Measurements from ENCODE around the gene ISX.

The ISX gene

DNA sequence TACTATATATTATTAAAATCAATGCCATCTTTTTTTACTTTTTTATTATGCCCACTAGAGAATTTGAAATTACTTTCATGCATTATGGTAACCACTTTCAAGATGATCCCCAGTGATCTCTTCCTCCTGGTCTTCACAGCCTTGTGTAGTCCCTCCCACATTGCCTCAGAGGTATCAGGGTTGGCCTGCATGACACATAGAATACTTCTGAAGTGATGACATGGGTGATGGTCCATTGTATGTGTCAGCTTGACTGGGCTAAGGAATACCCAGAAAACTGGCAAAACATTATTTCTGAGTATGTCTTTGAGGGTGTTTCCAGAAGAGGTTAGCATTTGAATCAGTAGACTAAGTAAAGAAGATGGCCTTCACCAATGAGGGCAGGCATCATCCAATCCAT lies 14.2 kb upstream of the ISX start:
- no peak overlapping the region for H3K4me3 ChIP-seq (ENCODE audit: low read depth, low read length)
- DNase-seq (ENCODE audit: low read depth): no peak
- TF ChIP-seq CTCF (IDR thresholded peaks at IDR 0.05; ENCODE audit: low read depth, low read length, missing control alignments): no peak

DNA sequence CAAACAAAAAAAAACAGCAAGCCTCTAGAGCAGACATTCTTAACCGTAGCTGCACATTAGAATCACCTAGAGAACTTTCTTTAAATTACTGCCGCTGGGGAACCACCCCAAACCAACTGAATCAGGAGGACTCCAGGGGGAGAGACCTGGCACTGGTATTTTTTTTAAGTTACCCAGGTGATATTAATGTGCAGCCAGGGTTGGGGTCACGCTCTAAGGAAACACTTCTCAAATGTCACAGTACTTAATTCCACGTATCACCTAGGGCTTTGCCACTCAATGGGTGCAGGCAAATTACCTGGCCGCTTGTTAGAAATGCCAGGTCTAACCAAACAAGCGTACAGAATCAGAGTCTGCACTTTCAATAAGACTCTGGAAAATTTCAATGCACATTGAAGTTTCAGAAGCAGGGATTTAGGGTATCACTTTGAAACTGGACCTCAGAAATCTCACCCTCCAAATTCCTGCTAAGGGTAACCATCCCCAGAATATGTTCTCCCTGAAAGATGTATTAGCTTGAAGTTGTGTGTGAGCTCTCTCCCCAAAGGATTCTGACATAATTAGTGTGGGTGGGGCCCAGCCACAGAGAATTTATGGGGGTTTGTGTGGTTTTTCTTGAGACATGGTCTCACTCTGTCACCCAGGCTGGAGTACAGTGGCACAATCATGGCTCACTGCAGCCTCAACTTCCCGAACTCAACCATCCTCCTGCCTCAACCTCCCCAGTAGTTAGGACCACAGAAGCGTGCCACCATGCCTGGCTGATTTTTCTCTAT lies 12.7 kb upstream of the ISX start:
- TF ChIP-seq CTCF (IDR thresholded peaks at IDR 0.05; ENCODE audit: low read depth, low read length, missing control alignments): no peak
- DNase-seq (ENCODE audit: low read depth): no peak
- no peak overlapping the region for H3K4me3 ChIP-seq (ENCODE audit: low read depth, low read length)

GRCh38 chr22:35054064-35054463 lies 11.9 kb upstream of the ISX start:
- TF ChIP-seq CTCF (IDR thresholded peaks at IDR 0.05; ENCODE audit: low read depth, low read length, missing control alignments): no peak
- DNase-seq (ENCODE audit: low read depth): no peak
- H3K4me3 ChIP-seq (ENCODE audit: low read depth, low read length): no peak overlapping the region

- DNase-seq (ENCODE audit: low read depth): no peak
- no peak for TF ChIP-seq CTCF (IDR thresholded peaks at IDR 0.05; ENCODE audit: low read depth, low read length, missing control alignments)
- no peak overlapping the region for H3K4me3 ChIP-seq (ENCODE audit: low read depth, low read length)
Measured at GRCh38 chr22:35056486-35056885, 9.5 kb upstream of the ISX start.

GRCh38 chr22:35057155-35057554 lies 8.8 kb upstream of the ISX start:
- no peak for DNase-seq (ENCODE audit: low read depth)
- TF ChIP-seq CTCF (IDR thresholded peaks at IDR 0.05; ENCODE audit: low read depth, low read length, missing control alignments): no peak
- no peak overlapping the region for H3K4me3 ChIP-seq (ENCODE audit: low read depth, low read length)

- no peak overlapping the region for H3K4me3 ChIP-seq (ENCODE audit: low read depth, low read length)
Measured at GRCh38 chr22:35059632-35060031, 6.3 kb upstream of the ISX start.

More at GRCh38 chr22:35059632-35060031, 6.3 kb upstream of the ISX start:
- TF ChIP-seq CTCF (IDR thresholded peaks at IDR 0.05; ENCODE audit: low read depth, low read length, missing control alignments): no peak
- no peak for DNase-seq (ENCODE audit: low read depth)

Measured in GM12864 (cell line).